ENCODE data around the gene CEP63. TPM values are rescaled to one million over a fixed set of nuclear protein-coding genes. Genes with fewer than 3 reads are reported as not detected.

The CEP63 gene
- polyA plus RNA-seq, 2 donors: 10.1 to 11.7 TPM

DNA sequence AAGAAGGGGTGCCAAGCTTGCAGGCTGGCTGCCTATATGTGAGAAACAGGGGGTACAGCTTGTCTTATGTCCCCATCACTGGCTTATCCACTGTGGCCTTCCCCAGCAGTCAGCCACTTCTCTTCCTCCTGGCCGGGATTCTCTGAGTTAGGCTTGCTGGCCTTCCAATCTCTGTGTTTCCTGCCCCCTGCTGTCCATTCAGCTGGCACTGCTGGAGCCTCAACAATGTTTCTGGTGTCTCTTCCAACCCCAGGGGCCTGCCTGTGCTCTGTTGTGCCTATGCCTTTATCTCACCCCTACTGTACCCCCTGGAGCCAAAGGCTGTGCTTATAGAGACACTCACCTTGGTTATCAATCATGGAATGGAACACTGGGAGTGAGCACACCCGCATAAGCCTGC lies 36.6 kb upstream of the CEP63 start:
- Histone ChIP-seq H3K4me1 (ENCODE audit: control insufficient read depth in 2 of 2, insufficient read depth in 2 of 2, low read length in 1 of 2) (peaks cover 3% of the 10 kb centered on the region in 2 donors), H3K27me3 (ENCODE audit: control insufficient read depth in 1 of 2, insufficient read depth in 2 of 2, low read length in 2 of 2) (no peaks in the 10 kb centered on the region), H3K9me3 (ENCODE audit: control insufficient read depth in 2 of 2, insufficient read depth in 1 of 2, low read depth in 1 of 2, low read length in 1 of 2) (no peaks in the 10 kb centered on the region), H3K27ac (ENCODE audit: low read depth in 2 of 2, low read length in 1 of 2) (no peak overlapping the region), H3K4me3 (ENCODE audit: low read depth in 1 of 2, low read length in 2 of 2) (no peak overlapping the region), H3K36me3 (ENCODE audit: control insufficient read depth in 2 of 2, insufficient read depth in 2 of 2, low read length in 1 of 2) (no peaks in the 10 kb centered on the region)
- 62 to 75% methylated on average over 2 of the region's 2 CpGs for WGBS, 2 donors

DNA sequence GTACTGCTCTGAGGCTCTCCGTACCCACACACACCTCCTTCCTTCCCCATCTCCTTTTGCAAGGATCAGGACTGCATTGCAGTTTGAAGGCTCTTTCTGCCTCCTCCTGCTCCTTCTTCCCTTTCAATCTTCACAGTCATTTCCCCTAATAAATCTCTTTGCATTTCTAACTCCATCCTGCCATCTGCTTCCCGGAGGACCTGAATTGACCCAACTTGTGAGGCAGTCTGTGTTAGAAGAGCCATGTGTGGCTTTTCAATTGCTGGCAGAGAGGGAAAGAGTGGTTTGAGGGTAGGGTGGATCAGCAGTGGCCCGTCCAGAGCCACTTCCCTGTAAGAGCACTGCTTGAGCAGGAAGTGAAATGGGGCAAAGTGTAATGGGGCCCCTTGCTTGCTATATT lies 35.9 kb upstream of the CEP63 start:
- Histone ChIP-seq H3K27me3 (ENCODE audit: control insufficient read depth in 1 of 2, insufficient read depth in 2 of 2, low read length in 2 of 2) (no peaks in the 10 kb centered on the region), H3K4me3 (ENCODE audit: low read depth in 1 of 2, low read length in 2 of 2) (no peak overlapping the region), H3K4me1 (ENCODE audit: control insufficient read depth in 2 of 2, insufficient read depth in 2 of 2, low read length in 1 of 2) (peaks cover 3% of the 10 kb centered on the region in 2 donors), H3K27ac (ENCODE audit: low read depth in 2 of 2, low read length in 1 of 2) (no peak overlapping the region), H3K9me3 (ENCODE audit: control insufficient read depth in 2 of 2, insufficient read depth in 1 of 2, low read depth in 1 of 2, low read length in 1 of 2) (no peaks in the 10 kb centered on the region), H3K36me3 (ENCODE audit: control insufficient read depth in 2 of 2, insufficient read depth in 2 of 2, low read length in 1 of 2) (no peaks in the 10 kb centered on the region)
- WGBS, 2 donors: 72 to 88% methylated on average over 3 of the region's 3 CpGs

DNA sequence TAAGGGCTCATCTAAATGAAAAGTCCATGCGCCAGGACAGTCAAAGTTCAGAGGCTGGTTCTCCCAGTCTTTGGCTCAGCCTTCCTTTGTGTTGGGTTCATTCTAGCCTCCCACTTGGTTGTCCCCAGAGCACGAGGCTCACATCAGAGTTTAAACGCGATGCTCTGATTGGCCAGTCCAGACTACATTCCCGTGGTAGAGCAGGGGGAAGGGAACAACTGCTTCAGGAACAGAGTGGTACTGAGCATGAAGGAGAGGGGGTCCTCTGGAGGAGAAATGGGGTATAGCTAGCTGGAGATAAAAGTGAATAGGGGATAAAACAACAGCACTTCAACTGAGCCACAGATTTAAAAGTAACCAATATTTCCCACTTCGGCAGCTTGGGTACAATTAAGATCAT lies 32.2 kb upstream of the CEP63 start:
- H3K9me3 ChIP-seq (ENCODE audit: control insufficient read depth in 2 of 2, insufficient read depth in 1 of 2, low read depth in 1 of 2, low read length in 1 of 2): no peaks in the 10 kb centered on the region
- no peaks in the 10 kb centered on the region for H3K36me3 ChIP-seq (ENCODE audit: control insufficient read depth in 2 of 2, insufficient read depth in 2 of 2, low read length in 1 of 2)
- no peaks in the 10 kb centered on the region for H3K4me1 ChIP-seq (ENCODE audit: control insufficient read depth in 2 of 2, insufficient read depth in 2 of 2, low read length in 1 of 2)
- no peak overlapping the region for H3K27ac ChIP-seq (ENCODE audit: low read depth in 2 of 2, low read length in 1 of 2)
- WGBS, 2 donors: 71% methylated on average over 6 of the region's 6 CpGs
- H3K27me3 ChIP-seq (ENCODE audit: control insufficient read depth in 1 of 2, insufficient read depth in 2 of 2, low read length in 2 of 2): no peaks in the 10 kb centered on the region
- no peak overlapping the region for H3K4me3 ChIP-seq (ENCODE audit: low read depth in 1 of 2, low read length in 2 of 2)

DNA sequence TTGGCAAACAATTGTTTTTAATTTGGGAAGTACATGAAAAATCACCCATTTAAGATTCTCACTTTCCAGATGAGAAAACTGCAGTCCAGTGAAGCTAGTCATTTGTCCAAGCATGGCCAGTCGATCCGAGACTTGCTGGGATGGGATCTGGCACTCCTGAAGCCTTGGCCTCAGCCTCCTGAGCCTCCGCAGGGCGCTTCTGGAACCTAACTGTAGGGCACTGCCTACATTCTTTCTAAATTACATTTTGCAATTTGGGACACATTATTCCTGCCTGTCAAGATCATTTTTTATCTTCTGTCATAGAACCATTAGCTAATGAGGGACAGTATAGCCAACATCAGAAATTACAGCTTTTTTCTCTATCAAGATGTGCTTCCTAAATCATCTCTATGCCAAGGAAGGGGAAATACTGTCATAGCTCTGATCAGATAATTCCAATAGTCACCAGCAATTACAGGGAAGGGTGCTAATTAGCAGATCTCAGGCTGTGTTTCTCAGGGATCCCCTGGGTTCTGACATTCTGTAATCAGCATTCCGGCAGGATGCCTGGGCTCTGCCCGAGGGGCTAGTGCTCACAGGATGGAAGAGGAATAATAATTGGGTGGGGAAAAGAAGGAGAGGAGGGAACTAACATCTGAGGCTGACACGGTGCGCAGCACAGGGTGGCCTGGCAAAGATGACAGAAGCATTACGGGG lies 28.3 kb upstream of the CEP63 start:
- no peaks in the 10 kb centered on the region for H3K4me1 ChIP-seq (ENCODE audit: control insufficient read depth in 2 of 2, insufficient read depth in 2 of 2, low read length in 1 of 2)
- no peak overlapping the region for H3K27ac ChIP-seq (ENCODE audit: low read depth in 2 of 2, low read length in 1 of 2)
- no peaks in the 10 kb centered on the region for H3K9me3 ChIP-seq (ENCODE audit: control insufficient read depth in 2 of 2, insufficient read depth in 1 of 2, low read depth in 1 of 2, low read length in 1 of 2)
- 76% methylated on average over 9 of the region's 9 CpGs for WGBS, 2 donors
- H3K4me3 ChIP-seq (ENCODE audit: low read depth in 1 of 2, low read length in 2 of 2): no peak overlapping the region
- no peaks in the 10 kb centered on the region for H3K36me3 ChIP-seq (ENCODE audit: control insufficient read depth in 2 of 2, insufficient read depth in 2 of 2, low read length in 1 of 2)
- H3K27me3 ChIP-seq (ENCODE audit: control insufficient read depth in 1 of 2, insufficient read depth in 2 of 2, low read length in 2 of 2): no peaks in the 10 kb centered on the region

DNA sequence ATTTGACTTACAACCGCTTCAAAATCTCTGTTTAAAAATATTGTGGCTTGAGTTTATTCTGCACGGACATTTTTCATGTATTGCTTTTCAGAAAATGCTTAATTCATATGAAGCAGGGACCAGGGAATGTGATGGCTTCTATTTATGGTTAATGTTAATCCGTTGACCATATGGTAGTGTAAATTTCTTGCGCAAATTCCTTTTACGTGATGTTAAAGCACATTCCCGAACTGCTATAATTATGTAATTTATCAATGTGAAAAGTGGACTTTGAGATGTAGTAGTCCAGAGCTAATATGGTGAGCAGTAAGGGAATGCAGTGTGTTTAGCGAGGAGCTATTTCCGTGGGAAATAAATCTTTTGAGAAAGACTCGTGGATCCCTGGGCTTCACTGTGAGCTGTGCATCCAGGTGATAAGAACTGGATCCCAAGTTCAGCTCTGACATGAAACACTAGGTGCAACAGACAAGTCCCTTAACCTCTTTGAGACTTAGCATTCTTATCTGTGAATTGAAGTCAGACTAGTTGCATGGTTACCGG lies 27.4 kb upstream of the CEP63 start:
- Histone ChIP-seq H3K4me1 (ENCODE audit: control insufficient read depth in 2 of 2, insufficient read depth in 2 of 2, low read length in 1 of 2) (no peaks in the 10 kb centered on the region), H3K36me3 (ENCODE audit: control insufficient read depth in 2 of 2, insufficient read depth in 2 of 2, low read length in 1 of 2) (no peaks in the 10 kb centered on the region), H3K27me3 (ENCODE audit: control insufficient read depth in 1 of 2, insufficient read depth in 2 of 2, low read length in 2 of 2) (no peaks in the 10 kb centered on the region), H3K9me3 (ENCODE audit: control insufficient read depth in 2 of 2, insufficient read depth in 1 of 2, low read depth in 1 of 2, low read length in 1 of 2) (no peaks in the 10 kb centered on the region), H3K4me3 (ENCODE audit: low read depth in 1 of 2, low read length in 2 of 2) (no peak overlapping the region), H3K27ac (ENCODE audit: low read depth in 2 of 2, low read length in 1 of 2) (no peak overlapping the region)
- WGBS, 2 donors: 56 to 75% methylated on average over 10 of the region's 10 CpGs

DNA sequence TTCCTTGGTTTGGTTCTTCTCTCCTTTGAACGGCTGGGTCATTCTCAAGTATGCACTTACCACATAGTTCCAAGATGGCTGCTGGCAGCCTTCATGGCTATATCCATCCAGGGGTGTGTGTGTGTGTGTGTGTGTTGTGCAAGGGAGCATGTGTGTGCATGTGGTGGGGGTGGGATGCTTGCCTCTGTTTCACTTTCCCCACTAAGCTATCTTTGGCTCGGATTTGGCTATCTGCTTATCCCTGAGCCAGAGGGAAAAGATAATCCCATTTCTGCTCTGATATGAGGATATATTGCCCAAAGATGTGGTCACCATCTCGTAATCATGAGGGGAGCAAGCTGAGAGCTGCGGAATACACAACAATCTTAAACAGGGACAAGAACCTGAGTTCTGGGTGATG lies 26.3 kb upstream of the CEP63 start:
- Histone ChIP-seq H3K27ac (ENCODE audit: low read depth in 2 of 2, low read length in 1 of 2) (no peak overlapping the region), H3K4me1 (ENCODE audit: control insufficient read depth in 2 of 2, insufficient read depth in 2 of 2, low read length in 1 of 2) (peaks cover 0 to under 1% of the 10 kb centered on the region in 2 donors), H3K36me3 (ENCODE audit: control insufficient read depth in 2 of 2, insufficient read depth in 2 of 2, low read length in 1 of 2) (no peaks in the 10 kb centered on the region), H3K27me3 (ENCODE audit: control insufficient read depth in 1 of 2, insufficient read depth in 2 of 2, low read length in 2 of 2) (no peaks in the 10 kb centered on the region), H3K9me3 (ENCODE audit: control insufficient read depth in 2 of 2, insufficient read depth in 1 of 2, low read depth in 1 of 2, low read length in 1 of 2) (no peaks in the 10 kb centered on the region), H3K4me3 (ENCODE audit: low read depth in 1 of 2, low read length in 2 of 2) (no peak overlapping the region)
- 82 to 88% methylated on average over 4 of the region's 4 CpGs for WGBS, 2 donors

DNA sequence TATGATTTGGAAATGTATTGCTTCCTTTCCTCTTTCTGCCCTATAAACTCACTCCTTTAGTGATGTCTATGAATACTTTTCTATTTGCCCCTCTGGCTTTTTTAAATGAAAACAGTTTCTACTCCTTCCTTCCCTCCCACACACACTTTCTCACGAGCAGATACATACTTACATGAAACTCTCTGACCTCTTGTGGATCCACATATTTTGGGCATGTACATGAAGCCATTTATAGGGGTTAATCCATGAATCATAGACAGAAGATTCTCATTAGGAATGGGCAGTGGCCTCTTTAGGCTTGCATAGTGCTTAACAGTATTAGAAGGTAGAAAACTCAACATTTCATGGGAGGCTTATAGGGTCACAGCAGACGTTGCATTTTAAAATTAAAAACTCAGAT lies 24.9 kb upstream of the CEP63 start:
- WGBS, 2 donors: 61 to 64% methylated on average over 2 of the region's 2 CpGs
- Histone ChIP-seq H3K4me1 (ENCODE audit: control insufficient read depth in 2 of 2, insufficient read depth in 2 of 2, low read length in 1 of 2) (peaks cover 0 to 4% of the 10 kb centered on the region in 2 donors), H3K27ac (ENCODE audit: low read depth in 2 of 2, low read length in 1 of 2) (no peak overlapping the region)

DNA sequence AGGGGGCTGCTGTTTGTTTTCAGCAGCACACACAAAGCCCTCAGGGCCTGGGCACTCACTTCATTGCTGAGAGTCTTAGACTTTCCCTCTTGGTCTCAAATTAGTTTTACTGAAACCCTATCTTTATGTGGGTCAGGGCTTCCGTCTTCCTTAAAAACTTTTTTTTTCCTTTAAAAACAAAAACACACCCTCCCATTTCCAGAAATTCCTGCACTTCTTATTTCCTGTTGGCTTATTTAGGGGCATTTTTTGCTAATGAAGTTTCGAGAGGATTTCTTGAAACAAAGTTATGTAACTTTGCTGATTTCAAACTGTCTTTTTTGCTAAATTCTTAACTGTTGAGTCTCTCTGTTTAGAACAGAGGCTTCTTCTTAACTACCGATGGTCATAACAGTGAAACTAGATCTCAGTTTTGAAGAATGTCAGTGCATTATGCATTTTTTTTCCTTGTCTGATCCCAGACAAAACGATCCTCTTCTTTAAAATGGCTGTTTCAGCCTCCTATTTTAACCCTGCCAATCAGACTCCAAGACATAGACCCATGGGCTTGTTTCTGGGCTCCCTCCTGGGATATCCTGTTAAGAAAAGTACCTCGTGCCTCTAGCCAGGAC lies 23.4 kb upstream of the CEP63 start:
- H3K4me3 ChIP-seq (ENCODE audit: low read depth in 1 of 2, low read length in 2 of 2): no peak overlapping the region
- no peaks in the 10 kb centered on the region for H3K9me3 ChIP-seq (ENCODE audit: control insufficient read depth in 2 of 2, insufficient read depth in 1 of 2, low read depth in 1 of 2, low read length in 1 of 2)
- no peaks in the 10 kb centered on the region for H3K36me3 ChIP-seq (ENCODE audit: control insufficient read depth in 2 of 2, insufficient read depth in 2 of 2, low read length in 1 of 2)
- H3K27me3 ChIP-seq (ENCODE audit: control insufficient read depth in 1 of 2, insufficient read depth in 2 of 2, low read length in 2 of 2): no peaks in the 10 kb centered on the region
- H3K27ac ChIP-seq (ENCODE audit: low read depth in 2 of 2, low read length in 1 of 2): peak overlapping the region; percentile 6 to 71
- 38 to 50% methylated on average over 5 of the region's 5 CpGs for WGBS, 2 donors
- peaks cover 0 to 4% of the 10 kb centered on the region in 2 donors for H3K4me1 ChIP-seq (ENCODE audit: control insufficient read depth in 2 of 2, insufficient read depth in 2 of 2, low read length in 1 of 2)

More for the DNA sequence above, 24.9 kb upstream of the CEP63 start:
- Histone ChIP-seq H3K4me3 (ENCODE audit: low read depth in 1 of 2, low read length in 2 of 2) (no peak overlapping the region), H3K27me3 (ENCODE audit: control insufficient read depth in 1 of 2, insufficient read depth in 2 of 2, low read length in 2 of 2) (no peaks in the 10 kb centered on the region), H3K9me3 (ENCODE audit: control insufficient read depth in 2 of 2, insufficient read depth in 1 of 2, low read depth in 1 of 2, low read length in 1 of 2) (no peaks in the 10 kb centered on the region), H3K36me3 (ENCODE audit: control insufficient read depth in 2 of 2, insufficient read depth in 2 of 2, low read length in 1 of 2) (no peaks in the 10 kb centered on the region)

DNA sequence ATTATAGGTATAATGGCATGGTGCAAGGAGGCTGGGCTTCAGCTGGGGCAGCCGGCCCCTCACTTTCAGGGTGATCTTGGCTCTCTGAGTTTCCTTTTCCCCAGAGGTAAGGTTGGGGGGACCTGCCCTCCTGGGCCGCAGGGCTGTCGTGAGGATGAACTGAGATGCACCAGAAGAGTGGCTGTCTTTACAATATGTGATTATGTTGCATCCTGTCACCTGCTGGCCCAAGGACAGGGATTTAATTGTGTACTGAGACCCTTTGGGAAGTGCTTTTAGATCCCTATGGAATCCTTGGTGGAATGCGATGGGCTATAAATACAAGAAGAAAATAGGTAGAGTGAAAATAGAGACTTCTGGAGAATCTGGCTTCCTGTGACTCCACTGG lies 22.2 kb upstream of the CEP63 start:
- H3K27ac ChIP-seq (ENCODE audit: low read depth in 2 of 2, low read length in 1 of 2): peak overlapping the region; percentile 55 to 63

More for the DNA sequence above, 22.2 kb upstream of the CEP63 start:
- no peaks in the 10 kb centered on the region for H3K9me3 ChIP-seq (ENCODE audit: control insufficient read depth in 2 of 2, insufficient read depth in 1 of 2, low read depth in 1 of 2, low read length in 1 of 2)
- peaks cover 0 to 4% of the 10 kb centered on the region in 2 donors for H3K4me1 ChIP-seq (ENCODE audit: control insufficient read depth in 2 of 2, insufficient read depth in 2 of 2, low read length in 1 of 2)
- WGBS, 2 donors: 66 to 75% methylated on average over 4 of the region's 4 CpGs
- H3K27me3 ChIP-seq (ENCODE audit: control insufficient read depth in 1 of 2, insufficient read depth in 2 of 2, low read length in 2 of 2): no peaks in the 10 kb centered on the region
- H3K4me3 ChIP-seq (ENCODE audit: low read depth in 1 of 2, low read length in 2 of 2): no peak overlapping the region
- H3K36me3 ChIP-seq (ENCODE audit: control insufficient read depth in 2 of 2, insufficient read depth in 2 of 2, low read length in 1 of 2): no peaks in the 10 kb centered on the region
